ENCODE data around the gene PNPT1. TPM values are rescaled to one million over a fixed set of nuclear protein-coding genes. Genes with fewer than 3 reads are reported as not detected.
A peak's percentile ranks its signal among the peaks of the same experiment; 100 is the strongest.

Gene PNPT1
- total RNA-seq, 1 donor from 2014 or later: 26.5 TPM

GRCh38 chr2:55620123-55620779 is 73.4 kb downstream of the PNPT1 start:
- Mint-ChIP-seq H3K36me3 (no peaks in the 10 kb centered on the region), H3K4me1 (peaks cover 17% of the 10 kb centered on the region), H3K27me3 (ENCODE audit: low read depth) (no peaks in the 10 kb centered on the region), H3K9me3 (no peaks in the 10 kb centered on the region), H3K4me3 (no peak overlapping the region), H3K27ac (peak overlapping the region; percentile 45)
- no peak for TF ChIP-seq CTCF (IDR thresholded peaks at IDR 0.05; ENCODE audit: unreplicated experiment)
- no peak for DNase-seq (ENCODE audit: low spot score in 2 of 2, unreplicated experiment in 2 of 2)

GRCh38 chr2:55618275-55619055 is 75.2 kb downstream of the PNPT1 start:
- DNase-seq (ENCODE audit: low spot score in 2 of 2, unreplicated experiment in 2 of 2): no peak
- peaks cover 6% of the 10 kb centered on the region for H3K36me3 Mint-ChIP-seq
- no peak for TF ChIP-seq CTCF (IDR thresholded peaks at IDR 0.05; ENCODE audit: unreplicated experiment)
- no peak overlapping the region for H3K4me3 Mint-ChIP-seq
- H3K27me3 Mint-ChIP-seq (ENCODE audit: low read depth): no peaks in the 10 kb centered on the region
- no peaks in the 10 kb centered on the region for H3K9me3 Mint-ChIP-seq
- H3K4me1 Mint-ChIP-seq: peaks cover 20% of the 10 kb centered on the region
- no peak overlapping the region for H3K27ac Mint-ChIP-seq

GRCh38 chr2:55618025-55618274 is 75.7 kb downstream of the PNPT1 start:
- H3K27ac Mint-ChIP-seq: no peak overlapping the region
- H3K9me3 Mint-ChIP-seq: no peaks in the 10 kb centered on the region
- no peak overlapping the region for H3K4me3 Mint-ChIP-seq
- no peak for DNase-seq (ENCODE audit: low spot score in 2 of 2, unreplicated experiment in 2 of 2)
- H3K27me3 Mint-ChIP-seq (ENCODE audit: low read depth): no peaks in the 10 kb centered on the region
- TF ChIP-seq CTCF (IDR thresholded peaks at IDR 0.05; ENCODE audit: unreplicated experiment): no peak
- H3K36me3 Mint-ChIP-seq: peaks cover 8% of the 10 kb centered on the region
- peaks cover 20% of the 10 kb centered on the region for H3K4me1 Mint-ChIP-seq

GRCh38 chr2:55617175-55618024 is 76.2 kb downstream of the PNPT1 start, which contains the start of gene PPP4R3B:
Gene PPP4R3B (minus strand): TSS chr2:55617622. CDS start chr2:55617285, 337 bp downstream.
- Mint-ChIP-seq H3K27ac (no peak within 1 kb of the TSS), H3K27me3 (ENCODE audit: low read depth) (no peaks in the 10 kb centered on the region), H3K4me1 (peaks cover 18% of the 10 kb centered on the region), H3K9me3 (no peaks in the 10 kb centered on the region), H3K4me3 (no peak within 1 kb of the TSS), H3K36me3 (peaks cover 10% of the 10 kb centered on the region)
- peak; percentile 98 for DNase-seq (ENCODE audit: low spot score in 2 of 2, unreplicated experiment in 2 of 2)
- peak; percentile 48 for TF ChIP-seq CTCF (IDR thresholded peaks at IDR 0.05; ENCODE audit: unreplicated experiment)

GRCh38 chr2:55616551-55617174 is 77.0 kb downstream of the PNPT1 start:
- TF ChIP-seq CTCF (IDR thresholded peaks at IDR 0.05; ENCODE audit: unreplicated experiment): no peak
- H3K27ac Mint-ChIP-seq: no peak overlapping the region
- peaks cover 12% of the 10 kb centered on the region for H3K36me3 Mint-ChIP-seq
- H3K4me1 Mint-ChIP-seq: peaks cover 15% of the 10 kb centered on the region
- no peaks in the 10 kb centered on the region for H3K9me3 Mint-ChIP-seq
- H3K4me3 Mint-ChIP-seq: no peak overlapping the region
- no peaks in the 10 kb centered on the region for H3K27me3 Mint-ChIP-seq (ENCODE audit: low read depth)
- no peak for DNase-seq (ENCODE audit: low spot score in 2 of 2, unreplicated experiment in 2 of 2)
